ENCODE results near the gene MRGPRX4.
"Not testable (repeated sequence)": the region's sequence is repeated elsewhere in the genome, so short reads cannot be mapped to it uniquely, and the experiment has no call there.

Gene MRGPRX4

GRCh38 chr11:18172666-18173065, at the start of gene MRGPRX4:
MRGPRX4 (plus strand) TSS chr11:18172837; CDS start chr11:18173257, 420 bp downstream.
- DNase-seq (ENCODE audit: low read depth) = no peak

- not testable (repeated sequence) for DNase-seq (ENCODE audit: low read depth)
Observed at GRCh38 chr11:18131115-18131514, 41.5 kb upstream of the MRGPRX4 start.

GRCh38 chr11:18132341-18132740, 40.3 kb upstream of the MRGPRX4 start, which contains the start of gene MRGPRX3:
MRGPRX3 (plus strand) TSS chr11:18132571; CDS start chr11:18137203, 4,632 bp downstream.
- peak; percentile 66 for DNase-seq (ENCODE audit: low read depth)

GRCh38 chr11:18135308-18135707, 37.3 kb upstream of the MRGPRX4 start:
- no peak for DNase-seq (ENCODE audit: low read depth)

- DNase-seq (ENCODE audit: low read depth) = no peak
Observed at GRCh38 chr11:18137186-18137800, 35.3 kb upstream of the MRGPRX4 start.

GRCh38 chr11:18140145-18140544, 32.5 kb upstream of the MRGPRX4 start:
- no peak for DNase-seq (ENCODE audit: low read depth)

GRCh38 chr11:18144243-18144642, 28.4 kb upstream of the MRGPRX4 start:
- DNase-seq (ENCODE audit: low read depth) = peak; percentile 35

- no peak for DNase-seq (ENCODE audit: low read depth)
Observed at GRCh38 chr11:18145025-18145424, 27.6 kb upstream of the MRGPRX4 start.

- DNase-seq (ENCODE audit: low read depth) = no peak
Observed at GRCh38 chr11:18145837-18146236, 26.8 kb upstream of the MRGPRX4 start.

- DNase-seq (ENCODE audit: low read depth) = no peak
Observed at GRCh38 chr11:18151581-18151980, 21.1 kb upstream of the MRGPRX4 start.

- DNase-seq (ENCODE audit: low read depth) = no peak
Observed at GRCh38 chr11:18168372-18168771, 4.3 kb upstream of the MRGPRX4 start.

- DNase-seq (ENCODE audit: low read depth) = peak; percentile 27
Observed at GRCh38 chr11:18171377-18172000, 1.1 kb upstream of the MRGPRX4 start.

- no peak for DNase-seq (ENCODE audit: low read depth)
Observed at GRCh38 chr11:18173225-18173866, 709 bp downstream of the MRGPRX4 start.

- no peak for DNase-seq (ENCODE audit: low read depth)
Observed at GRCh38 chr11:18188796-18189195, 16.2 kb downstream of the MRGPRX4 start.

- not testable (repeated sequence) for DNase-seq (ENCODE audit: low read depth)
Observed at GRCh38 chr11:18189476-18190245, 17.0 kb downstream of the MRGPRX4 start.

GRCh38 chr11:18191376-18191775, 18.7 kb downstream of the MRGPRX4 start:
- peak; percentile 21 for DNase-seq (ENCODE audit: low read depth)

GRCh38 chr11:18193010-18193409, 20.4 kb downstream of the MRGPRX4 start:
- no peak for DNase-seq (ENCODE audit: low read depth)

GRCh38 chr11:18196532-18196931, 23.9 kb downstream of the MRGPRX4 start:
- DNase-seq (ENCODE audit: low read depth) = no peak

- DNase-seq (ENCODE audit: low read depth) = not testable (repeated sequence)
Observed at GRCh38 chr11:18197738-18198137, 25.1 kb downstream of the MRGPRX4 start.

- DNase-seq (ENCODE audit: low read depth) = peak; percentile 23
Observed at GRCh38 chr11:18203723-18204122, 31.1 kb downstream of the MRGPRX4 start.

- no peak for DNase-seq (ENCODE audit: low read depth)
Observed at GRCh38 chr11:18204220-18204619, 31.6 kb downstream of the MRGPRX4 start.

- no peak for DNase-seq (ENCODE audit: low read depth)
Observed at GRCh38 chr11:18204771-18205170, 32.1 kb downstream of the MRGPRX4 start.

All from iris pigment epithelial cell (primary cell).